GM03348 (cell line): Measurements from ENCODE around the gene LTV1.

Source experiments
- DNase-seq: peaks from one replicate; pipeline ENCODE4 v3.0.0; 2012; ENCODE audit warnings: low spot score

LTV1 gene

GRCh38 chr6:143894655-143895054 lies 51.5 kb downstream of the LTV1 start:
- DNase-seq: no peak

DNA sequence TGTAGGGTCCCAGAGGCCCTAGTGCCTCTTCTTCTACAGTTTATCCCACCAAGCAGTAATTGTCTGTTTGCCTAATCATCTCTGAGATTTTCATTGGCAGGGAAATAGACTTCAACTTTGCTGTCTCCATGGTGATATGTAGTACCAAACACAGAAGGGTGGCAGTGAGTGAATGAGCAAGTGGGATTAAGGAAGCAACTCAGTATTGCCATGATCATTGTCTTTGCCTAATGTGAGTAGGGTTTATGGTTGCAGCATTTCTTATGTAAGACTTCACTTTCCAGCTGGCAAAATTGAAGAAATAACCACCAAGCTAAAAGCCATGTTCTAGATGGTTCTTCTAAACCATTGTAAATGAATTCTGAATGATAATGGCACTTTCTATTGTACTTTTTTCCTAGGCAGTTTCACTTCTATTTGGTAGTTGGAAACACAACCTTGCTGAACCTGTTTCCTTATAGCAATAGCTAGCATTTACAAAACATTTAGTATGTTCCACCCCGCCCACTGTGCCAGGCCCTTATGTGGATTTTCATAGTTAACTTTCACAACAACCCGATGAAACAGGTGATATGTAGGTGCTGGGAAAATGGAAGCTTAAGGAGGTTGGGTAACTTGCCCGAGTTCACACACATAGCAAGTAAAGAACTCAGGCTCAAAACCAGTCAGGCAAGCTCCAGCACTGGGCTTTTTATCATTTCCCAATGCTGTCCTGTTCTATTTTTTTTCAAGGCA lies 53.2 kb downstream of the LTV1 start:
- DNase-seq: no peak

- DNase-seq: no peak
Measured at GRCh38 chr6:143900358-143900757, 57.2 kb downstream of the LTV1 start.

GRCh38 chr6:143901885-143902750 lies 59.0 kb downstream of the LTV1 start:
- DNase-seq: peak; percentile 46

DNA sequence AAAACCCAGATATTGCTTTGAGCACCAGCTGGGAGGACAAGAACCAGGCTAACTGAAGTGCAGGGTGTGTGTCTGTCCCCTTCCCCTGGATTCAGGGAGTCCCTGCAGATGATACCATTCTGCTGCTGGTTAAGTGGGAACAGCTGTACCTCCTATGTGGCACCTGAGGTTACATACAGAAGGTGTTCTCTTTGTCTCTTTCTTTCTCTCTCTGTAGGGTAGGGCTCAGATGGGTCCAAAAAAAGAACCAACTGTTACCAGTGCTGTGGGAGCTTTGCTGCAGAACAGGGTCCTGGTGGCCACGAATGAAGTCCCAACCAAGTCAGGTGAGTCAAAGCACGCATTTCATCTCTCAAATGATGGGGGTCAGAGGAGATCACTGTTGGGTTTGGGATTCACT lies 59.7 kb downstream of the LTV1 start:
- no peak for DNase-seq

DNA sequence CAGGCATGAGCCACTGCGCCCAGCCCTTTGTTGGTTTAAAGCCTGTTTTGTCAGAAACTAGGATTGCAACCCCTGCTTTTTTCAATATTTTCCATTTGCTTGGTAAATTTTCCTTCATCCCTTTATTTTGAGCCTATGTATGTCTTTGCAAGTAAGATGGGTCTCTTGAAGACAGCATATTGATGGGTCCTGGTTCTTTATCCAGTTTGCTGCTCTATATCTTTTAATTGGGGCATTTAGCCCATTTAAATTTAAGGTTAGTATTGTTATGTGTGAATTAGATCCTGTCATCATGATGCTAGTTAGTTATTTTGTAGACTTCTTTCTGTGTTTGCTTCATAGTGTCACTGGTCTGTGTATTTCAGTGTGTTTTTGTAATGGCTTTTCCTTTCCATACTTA lies 67.9 kb downstream of the LTV1 start:
- DNase-seq: no peak

GRCh38 chr6:143912671-143913070 lies 69.5 kb downstream of the LTV1 start:
- DNase-seq: no peak
